ENCODE data around the gene RAB25.
A peak's percentile ranks its signal among the peaks of the same experiment; 100 is the strongest.
"Not testable (repeated sequence)": the region's sequence is repeated elsewhere in the genome, so short reads cannot be mapped to it uniquely, and the experiment has no call there.

Gene RAB25

GRCh38 chr1:156104065-156104810 lies 43.3 kb downstream of the RAB25 start:
- peak; percentile 43 for DNase-seq

DNA sequence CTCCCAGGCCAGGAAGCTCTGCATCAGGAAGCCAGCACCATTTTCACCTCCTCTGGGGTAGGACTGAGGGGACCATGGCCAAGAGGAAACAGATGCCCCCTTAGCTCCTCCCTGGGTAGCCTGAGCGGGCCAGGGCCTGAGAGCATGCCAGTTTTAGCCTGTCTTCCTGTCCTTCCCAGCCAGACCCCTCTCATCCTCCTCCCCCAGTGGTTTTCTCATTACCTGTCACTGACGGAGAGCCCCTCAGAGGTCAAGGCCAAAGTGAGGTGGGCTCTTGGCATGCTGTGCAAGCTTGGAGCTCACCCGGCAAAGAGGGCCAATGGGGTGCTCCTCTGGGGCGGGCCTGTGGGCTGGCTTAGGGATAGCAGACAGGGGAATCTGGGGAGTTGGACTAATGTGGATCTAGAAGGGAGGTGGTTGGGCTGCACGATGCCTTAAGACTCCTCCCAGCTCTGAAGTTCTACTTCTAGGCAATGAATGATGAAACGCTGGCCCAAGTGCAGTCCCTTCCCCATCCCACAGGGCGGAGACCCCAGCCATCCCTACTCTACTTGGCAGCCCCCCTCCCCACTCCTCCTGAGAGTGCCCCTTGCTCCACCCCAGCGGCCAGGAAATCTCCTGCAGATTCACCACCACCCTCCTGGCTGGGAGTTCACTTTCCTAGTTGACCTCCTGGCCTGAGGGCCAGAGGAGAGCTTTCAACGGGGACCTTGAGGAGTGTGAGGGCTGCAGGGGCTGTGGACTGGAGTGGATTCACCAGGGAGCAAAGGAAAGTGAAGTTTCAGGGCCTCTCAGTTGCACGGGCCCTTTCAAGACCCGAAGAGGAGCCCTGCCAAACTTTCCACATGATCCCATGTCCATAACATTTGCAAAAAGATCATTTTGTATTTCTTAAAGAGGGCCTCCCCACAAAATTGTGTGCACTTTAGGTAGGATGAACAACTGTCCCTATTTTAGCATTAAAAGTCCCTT lies 44.2 kb downstream of the RAB25 start:
- no peak for DNase-seq

DNA sequence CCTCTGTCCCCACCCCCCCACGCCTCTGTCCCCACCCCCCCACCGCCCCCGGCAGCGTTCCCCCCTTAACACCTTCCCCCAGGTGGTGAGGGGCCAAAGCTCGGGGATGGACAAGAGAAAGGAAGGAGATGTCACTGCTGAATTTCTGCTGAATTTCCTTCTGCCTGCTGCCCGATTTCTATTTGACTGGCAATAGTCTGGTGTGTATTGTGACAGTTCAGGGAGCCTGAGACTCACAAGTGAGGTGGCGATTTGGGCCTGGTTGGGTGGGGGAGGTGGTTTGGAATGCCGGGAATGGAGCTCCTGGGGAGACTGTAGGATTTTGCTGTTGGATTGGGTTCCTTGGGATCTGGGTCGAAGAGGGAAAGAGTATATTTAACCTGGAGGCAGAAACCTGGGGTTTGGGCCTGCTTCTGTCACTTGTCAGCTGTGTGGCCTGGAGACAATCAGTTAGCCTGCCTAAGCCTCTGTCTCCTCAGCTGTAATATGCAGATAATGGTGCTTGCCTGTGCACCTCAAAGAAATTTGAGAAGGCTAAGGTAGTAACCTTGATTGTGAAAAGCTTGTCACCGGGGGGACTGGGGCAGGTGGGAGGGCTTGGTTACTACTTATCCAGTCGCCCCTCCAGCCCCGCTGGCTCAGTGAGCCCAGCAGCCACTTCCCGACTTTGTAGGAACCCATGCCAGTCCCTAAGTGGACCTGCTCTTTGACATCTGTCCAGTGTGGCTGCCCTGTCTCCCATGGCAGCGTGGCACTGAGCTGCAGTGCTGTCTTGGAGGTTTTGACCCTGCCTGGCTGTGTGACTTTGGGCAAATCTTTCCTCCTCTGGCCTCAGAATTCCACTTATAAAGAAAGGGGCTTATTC lies 45.9 kb downstream of the RAB25 start:
- no peak for DNase-seq

GRCh38 chr1:156108057-156108456 lies 47.1 kb downstream of the RAB25 start:
- DNase-seq: no peak

GRCh38 chr1:156108664-156109241 lies 47.8 kb downstream of the RAB25 start:
- no peak for DNase-seq

DNA sequence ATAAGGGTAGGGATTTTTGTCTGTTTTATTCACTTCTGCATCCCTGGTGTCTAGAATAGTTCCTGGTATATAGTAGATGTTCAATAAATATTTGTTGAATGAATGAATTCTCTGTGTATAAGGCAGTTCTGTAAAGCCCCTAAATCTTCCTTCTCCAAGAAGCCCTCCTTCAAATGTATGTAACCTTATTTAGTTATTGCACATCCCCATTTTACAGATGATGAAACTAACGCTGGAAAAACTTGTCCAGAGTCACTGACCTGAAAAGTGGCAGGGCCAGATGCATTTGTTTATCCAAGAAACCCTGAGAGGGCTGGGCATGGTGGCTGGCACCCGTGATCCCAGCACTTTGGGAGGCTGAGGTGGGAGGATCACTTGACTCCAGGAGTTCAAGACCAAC lies 49.3 kb downstream of the RAB25 start:
- no peak for DNase-seq

DNA sequence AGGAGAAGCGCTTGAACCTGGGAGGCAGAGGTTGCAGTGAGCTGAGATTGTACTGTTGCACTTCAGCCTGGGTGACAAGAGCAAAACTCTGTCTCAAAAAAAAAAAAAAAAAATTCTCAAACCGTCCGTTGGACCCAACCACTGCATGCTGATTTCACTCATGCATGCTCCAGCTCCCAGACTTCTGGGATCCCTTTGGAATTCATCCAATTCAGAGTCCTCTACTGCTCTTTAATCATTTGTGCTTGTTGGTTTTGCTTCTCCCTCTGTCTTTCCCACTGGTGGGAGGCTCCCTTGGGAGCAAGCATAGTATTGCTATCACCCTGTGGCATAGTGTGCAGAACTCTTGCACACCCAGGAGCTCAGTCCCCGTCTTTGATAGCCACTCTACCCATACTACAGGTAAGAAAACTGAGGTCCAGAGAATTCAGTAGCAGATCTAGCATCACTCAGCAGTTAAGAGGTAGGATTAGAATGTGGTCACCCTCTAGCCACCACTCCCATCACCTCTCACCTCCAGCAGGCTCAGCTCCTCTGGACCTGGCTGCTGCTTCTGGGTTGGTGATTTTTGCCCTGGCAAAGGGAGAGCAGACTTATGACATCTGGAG lies 50.5 kb downstream of the RAB25 start:
- DNase-seq: no peak

- no peak for DNase-seq
Measured at GRCh38 chr1:156112276-156113137, 51.5 kb downstream of the RAB25 start.

DNA sequence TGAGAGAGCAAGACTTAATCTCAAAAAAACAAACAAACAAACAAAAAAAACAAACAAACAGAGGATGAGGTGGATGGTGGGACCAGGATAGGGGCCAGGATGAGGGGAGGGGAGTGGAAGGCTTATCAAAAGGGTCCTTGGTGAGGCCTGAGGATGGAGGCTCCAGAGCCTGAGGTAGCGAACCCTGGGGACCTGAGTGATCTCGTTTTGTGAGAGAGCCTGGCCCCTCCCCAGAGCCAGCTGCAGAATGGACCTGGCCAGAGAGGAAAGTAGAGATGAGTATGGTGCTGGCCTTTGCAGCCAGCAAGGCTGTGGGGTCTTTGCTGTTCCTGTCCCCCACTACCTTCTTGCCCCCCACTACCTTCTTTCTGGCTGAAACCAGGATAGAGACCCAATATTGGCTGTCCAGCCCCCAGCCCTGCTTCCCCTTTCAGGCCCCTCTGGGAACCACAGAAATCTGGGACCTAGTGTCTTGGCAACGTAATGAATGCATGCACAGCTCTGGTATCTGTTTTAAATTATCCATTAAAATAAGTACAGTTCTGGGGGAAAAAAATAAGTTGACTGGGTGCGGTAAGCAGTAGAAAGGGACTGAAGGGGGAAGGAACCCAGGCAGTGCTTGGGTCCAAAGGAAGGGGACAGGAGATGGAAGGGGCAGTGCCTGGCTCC lies 52.5 kb downstream of the RAB25 start:
- DNase-seq: no peak

DNA sequence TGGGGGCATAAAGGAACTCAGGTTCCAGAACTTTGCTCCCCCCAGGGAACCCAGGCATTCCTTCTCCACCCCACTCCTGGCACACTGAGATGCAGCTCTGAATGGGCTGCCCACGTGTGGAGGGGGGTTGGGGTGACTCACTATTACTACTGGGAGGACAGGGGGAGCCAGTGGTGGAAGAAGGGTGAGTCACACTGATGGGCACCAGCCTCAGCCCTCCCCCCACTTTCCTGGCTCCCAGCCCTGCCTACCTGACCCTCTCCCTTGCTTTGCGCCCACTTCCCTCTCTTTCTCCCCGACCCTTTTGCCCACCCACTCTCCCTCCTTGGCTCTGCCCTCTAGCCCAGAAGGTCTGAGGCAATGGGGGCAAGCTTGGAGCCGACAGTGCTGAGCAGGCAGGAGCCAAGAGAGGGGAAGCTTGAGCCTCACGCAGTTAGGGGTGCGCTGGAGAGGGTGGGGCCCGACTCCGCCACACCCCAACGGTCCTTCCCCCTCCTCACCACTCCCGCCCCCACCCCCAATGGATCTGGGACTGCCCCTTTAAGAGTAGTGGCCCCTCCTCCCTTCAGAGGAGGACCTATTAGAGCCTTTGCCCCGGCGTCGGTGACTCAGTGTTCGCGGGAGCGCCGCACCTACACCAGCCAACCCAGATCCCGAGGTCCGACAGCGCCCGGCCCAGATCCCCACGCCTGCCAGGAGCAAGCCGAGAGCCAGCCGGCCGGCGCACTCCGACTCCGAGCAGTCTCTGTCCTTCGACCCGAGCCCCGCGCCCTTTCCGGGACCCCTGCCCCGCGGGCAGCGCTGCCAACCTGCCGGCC lies 53.4 kb downstream of the RAB25 start, which contains the start of gene LMNA:
Gene LMNA (plus strand): TSS at position 611 of the 818 bp plus-strand sequence. CDS start 208 bp downstream, outside the sequence.
- peak; percentile 83 for DNase-seq

DNA sequence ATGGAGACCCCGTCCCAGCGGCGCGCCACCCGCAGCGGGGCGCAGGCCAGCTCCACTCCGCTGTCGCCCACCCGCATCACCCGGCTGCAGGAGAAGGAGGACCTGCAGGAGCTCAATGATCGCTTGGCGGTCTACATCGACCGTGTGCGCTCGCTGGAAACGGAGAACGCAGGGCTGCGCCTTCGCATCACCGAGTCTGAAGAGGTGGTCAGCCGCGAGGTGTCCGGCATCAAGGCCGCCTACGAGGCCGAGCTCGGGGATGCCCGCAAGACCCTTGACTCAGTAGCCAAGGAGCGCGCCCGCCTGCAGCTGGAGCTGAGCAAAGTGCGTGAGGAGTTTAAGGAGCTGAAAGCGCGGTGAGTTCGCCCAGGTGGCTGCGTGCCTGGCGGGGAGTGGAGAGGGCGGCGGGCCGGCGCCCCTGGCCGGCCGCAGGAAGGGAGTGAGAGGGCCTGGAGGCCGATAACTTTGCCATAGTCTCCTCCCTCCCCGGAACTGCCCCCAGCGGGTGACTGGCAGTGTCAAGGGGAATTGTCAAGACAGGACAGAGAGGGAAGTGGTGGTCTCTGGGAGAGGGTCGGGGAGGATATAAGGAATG lies 54.1 kb downstream of the RAB25 start:
- peak; percentile 14 for DNase-seq

GRCh38 chr1:156115514-156116374 lies 54.8 kb downstream of the RAB25 start:
- DNase-seq: peak; percentile 18

- not testable (repeated sequence) for DNase-seq
Measured at GRCh38 chr1:156116731-156117130, 55.8 kb downstream of the RAB25 start.

GRCh38 chr1:156117414-156118176 lies 56.6 kb downstream of the RAB25 start:
- no peak for DNase-seq

- DNase-seq: no peak
Measured at GRCh38 chr1:156118177-156118868, 57.4 kb downstream of the RAB25 start.

GRCh38 chr1:156119503-156120209 lies 58.7 kb downstream of the RAB25 start:
- DNase-seq: peak; percentile 94

Measured in MV-4-11 (cell line).